Measurements from ENCODE around the gene STARD3NL.
"Not testable (repeated sequence)": the region's sequence is repeated elsewhere in the genome, so short reads cannot be mapped to it uniquely, and the experiment has no call there.

The STARD3NL gene

DNA sequence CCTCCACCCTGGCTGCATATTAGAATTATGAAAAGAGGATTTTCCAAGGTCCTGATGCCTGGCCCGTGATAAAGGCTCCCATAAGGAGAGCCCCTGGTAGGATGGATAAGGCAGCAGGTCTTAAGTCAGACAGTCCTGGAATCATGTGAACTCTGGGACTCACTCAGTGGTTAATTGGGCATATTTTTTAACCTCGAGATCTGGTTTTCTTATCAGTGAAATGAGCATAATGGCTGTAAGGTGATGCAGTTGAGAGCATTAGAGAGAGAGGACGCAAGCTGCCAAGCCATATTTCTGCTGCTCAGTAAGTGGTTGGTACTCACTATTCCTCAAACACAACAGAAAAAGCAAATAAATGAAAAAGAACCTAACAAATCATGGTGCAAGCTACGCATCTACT is 57.6 kb downstream of the STARD3NL start:
- no peak for TF ChIP-seq ZFX (IDR thresholded peaks at IDR 0.05; ENCODE audit: borderline replicate concordance)
- TF ChIP-seq, protein P1, sequence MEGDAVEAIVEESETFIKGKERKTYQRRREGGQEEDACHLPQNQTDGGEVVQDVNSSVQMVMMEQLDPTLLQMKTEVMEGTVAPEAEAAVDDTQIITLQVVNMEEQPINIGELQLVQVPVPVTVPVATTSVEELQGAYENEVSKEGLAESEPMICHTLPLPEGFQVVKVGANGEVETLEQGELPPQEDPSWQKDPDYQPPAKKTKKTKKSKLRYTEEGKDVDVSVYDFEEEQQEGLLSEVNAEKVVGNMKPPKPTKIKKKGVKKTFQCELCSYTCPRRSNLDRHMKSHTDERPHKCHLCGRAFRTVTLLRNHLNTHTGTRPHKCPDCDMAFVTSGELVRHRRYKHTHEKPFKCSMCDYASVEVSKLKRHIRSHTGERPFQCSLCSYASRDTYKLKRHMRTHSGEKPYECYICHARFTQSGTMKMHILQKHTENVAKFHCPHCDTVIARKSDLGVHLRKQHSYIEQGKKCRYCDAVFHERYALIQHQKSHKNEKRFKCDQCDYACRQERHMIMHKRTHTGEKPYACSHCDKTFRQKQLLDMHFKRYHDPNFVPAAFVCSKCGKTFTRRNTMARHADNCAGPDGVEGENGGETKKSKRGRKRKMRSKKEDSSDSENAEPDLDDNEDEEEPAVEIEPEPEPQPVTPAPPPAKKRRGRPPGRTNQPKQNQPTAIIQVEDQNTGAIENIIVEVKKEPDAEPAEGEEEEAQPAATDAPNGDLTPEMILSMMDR (IDR thresholded peaks at IDR 0.05): no peak

DNA sequence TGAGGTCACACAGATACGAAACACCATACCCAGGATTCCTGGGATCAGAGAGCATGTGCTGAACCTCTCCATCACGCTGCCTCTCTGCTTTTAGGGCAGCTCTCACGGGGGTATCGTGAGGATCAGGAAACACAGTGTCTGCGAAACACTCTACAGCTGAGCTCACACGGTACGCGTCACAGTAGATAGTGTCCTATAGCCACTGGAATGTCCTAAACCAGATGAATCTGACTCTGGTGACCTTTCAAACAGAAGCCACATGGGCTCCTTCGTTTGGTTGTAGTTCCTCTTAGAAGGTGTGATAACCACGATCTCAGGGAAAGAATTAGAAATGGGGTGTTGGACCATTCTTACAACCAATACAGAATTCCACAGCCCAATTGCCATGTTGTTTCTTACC is 61.1 kb downstream of the STARD3NL start:
- not testable (repeated sequence) for H3K27ac ChIP-seq

More for the DNA sequence above, 57.6 kb downstream of the STARD3NL start:
- H3K27ac ChIP-seq: peak overlapping the region; percentile 42

DNA sequence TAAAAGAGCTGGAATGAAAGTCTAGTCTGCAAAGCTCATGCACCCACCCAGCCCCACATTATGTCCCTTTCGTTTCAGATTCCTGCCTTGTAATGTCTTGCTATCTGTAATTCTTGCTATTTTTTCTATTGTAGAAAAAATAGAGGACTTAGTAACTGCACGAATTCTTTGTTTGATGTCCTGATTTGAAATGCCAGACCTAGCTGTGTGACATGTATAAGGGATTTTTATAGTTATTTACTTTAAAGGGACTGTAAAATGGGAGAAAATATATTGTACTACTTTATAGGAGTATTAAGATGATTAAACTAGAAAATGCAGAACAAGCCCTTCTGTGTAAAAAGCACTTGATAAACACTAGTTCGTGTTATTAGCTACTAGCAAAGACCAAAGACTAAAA is 63.0 kb downstream of the STARD3NL start:
- peak overlapping the region; percentile 90 for H3K27ac ChIP-seq
- TF ChIP-seq, protein P1 (IDR thresholded peaks at IDR 0.05): no peak
- TF ChIP-seq ZFX (IDR thresholded peaks at IDR 0.05; ENCODE audit: borderline replicate concordance): no peak

DNA sequence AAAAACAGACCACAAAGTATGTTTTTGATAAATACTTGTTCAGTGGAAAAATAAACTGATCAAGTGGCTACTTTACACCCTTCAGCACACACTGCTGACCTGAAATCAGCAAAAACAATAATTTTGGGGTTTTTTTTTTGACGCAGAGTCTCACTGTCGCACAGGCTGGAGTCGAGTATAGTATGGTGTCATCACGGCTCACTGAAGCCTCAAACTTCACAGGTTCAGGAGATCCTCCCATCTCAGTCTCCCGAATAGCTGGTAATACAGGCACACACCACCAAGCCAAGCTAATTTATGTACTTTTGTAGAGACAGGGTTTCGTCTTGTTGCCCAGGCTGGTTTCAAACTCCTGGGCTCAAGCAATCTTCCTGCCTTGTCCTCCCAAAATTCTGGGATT is 64.8 kb downstream of the STARD3NL start:
- TF ChIP-seq, protein P1 (IDR thresholded peaks at IDR 0.05): no peak
- no peak for TF ChIP-seq ZFX (IDR thresholded peaks at IDR 0.05; ENCODE audit: borderline replicate concordance)
- peak overlapping the region; percentile 90 for H3K27ac ChIP-seq

DNA sequence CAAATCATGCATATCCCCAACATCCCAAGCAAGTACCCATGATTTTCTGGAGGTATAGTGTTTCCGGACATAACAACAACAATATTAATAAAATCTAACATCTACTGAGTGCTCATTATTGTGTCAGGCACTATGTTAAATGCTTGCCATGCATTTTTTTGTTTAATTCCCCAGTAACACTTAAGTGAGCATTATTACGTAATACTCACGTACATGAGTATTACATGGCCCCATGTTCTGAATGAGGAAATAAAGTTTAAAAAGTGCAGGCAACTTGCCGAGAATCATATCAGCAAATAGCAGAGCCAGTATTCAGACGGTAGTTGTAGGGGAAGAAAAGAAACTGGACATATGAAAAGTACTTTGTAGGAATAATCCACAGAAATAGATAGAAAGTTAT is 65.3 kb downstream of the STARD3NL start:
- peak overlapping the region; percentile 90 for H3K27ac ChIP-seq

DNA sequence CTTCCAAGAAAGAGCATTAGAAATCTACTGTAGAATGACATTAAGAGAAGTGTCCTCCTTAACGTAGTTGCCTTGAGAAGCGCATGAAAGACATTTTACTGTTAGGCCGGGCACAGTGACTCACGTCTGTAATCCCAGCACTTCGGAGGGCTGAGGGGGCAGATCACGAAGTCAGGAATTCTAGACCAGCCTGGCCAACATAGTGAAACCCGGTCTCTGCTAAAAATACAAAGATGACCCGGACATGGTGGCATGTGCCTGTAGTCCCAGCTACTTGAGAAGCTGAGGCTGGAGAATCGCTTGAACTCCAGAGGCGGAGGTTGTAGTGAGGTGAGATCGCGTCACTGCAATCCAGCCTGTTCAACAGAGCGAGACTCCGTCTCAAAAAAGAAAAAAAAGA is 66.5 kb downstream of the STARD3NL start:
- H3K27ac ChIP-seq: peak overlapping the region; percentile 16
- no peak for TF ChIP-seq ZFX (IDR thresholded peaks at IDR 0.05; ENCODE audit: borderline replicate concordance)
- TF ChIP-seq, protein P1 (IDR thresholded peaks at IDR 0.05): no peak

DNA sequence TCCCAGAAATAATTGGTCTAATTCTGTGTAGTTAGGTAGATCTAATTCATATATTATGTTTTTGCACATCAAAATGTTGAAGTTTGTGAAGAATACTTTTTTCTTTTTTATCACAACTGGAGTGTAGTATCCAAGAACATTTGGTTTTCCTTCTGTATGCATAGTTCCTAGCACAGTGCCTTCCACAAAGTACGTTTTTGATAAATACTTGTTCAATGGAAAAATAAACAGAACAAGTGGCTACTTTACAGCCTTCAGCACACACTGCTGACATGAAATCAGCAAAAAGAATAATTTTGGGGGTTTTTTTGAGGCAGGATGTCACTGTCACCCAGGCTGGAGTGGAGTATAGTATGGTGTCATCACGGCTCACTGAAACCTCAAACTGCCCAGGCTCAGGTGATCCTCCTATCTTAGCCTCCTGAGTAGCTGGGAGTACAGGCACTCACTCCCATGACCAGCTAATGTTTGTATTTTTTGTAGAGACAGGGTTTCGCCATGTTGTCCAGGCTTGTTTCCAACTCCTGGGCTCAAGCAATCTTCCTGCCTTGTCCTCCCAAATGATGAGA is 67.4 kb downstream of the STARD3NL start:
- peak overlapping the region; percentile 16; the same call in 1 of the 2 replicates for H3K27ac ChIP-seq
- TF ChIP-seq ZFX (IDR thresholded peaks at IDR 0.05; ENCODE audit: borderline replicate concordance): no peak

DNA sequence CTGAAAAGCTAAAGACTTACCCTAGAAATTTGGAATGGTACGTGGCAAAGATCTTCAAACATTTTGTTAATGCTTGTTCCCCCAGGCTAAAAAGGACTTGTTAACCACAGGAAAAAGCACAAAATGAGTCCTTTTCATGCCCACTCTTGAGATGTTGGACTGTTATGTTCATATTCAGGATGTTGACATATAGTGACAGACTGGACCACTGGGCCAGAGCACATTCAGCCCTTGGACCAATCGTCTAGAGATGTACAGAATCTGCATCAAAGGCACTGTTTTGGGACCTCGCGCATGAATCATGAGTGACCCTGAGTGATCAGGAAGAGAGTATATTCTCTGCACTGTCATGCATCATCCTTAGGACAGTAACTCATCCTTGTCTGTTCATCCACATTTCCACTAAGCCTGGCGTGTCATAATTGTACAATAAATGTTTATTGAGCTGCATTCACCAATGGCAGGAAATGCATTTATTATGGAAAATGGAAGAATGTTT is 70.1 kb downstream of the STARD3NL start:
- TF ChIP-seq, protein P1 (IDR thresholded peaks at IDR 0.05): no peak
- no peak for TF ChIP-seq ZFX (IDR thresholded peaks at IDR 0.05; ENCODE audit: borderline replicate concordance)
- no peak overlapping the region for H3K27ac ChIP-seq

DNA sequence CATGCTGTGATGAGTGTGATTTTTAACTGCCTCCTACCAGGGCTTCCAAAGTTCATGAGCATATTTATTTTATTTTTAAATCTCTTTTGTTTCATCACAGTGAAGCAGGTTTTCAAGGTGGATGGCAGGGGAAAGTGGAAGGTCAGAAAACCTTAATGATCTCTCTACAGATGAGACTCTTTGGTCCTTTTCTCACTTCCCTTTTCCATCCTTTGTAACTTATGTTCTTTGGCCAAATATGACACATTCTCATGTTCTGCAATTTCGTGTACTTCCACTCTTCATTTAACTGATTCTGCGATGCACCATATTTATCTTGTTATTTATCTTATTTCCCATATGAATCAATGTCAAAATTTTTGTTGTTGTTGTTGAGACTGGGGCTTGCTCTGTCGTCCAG is 71.8 kb downstream of the STARD3NL start:
- peak overlapping the region; percentile 41 for H3K27ac ChIP-seq

DNA sequence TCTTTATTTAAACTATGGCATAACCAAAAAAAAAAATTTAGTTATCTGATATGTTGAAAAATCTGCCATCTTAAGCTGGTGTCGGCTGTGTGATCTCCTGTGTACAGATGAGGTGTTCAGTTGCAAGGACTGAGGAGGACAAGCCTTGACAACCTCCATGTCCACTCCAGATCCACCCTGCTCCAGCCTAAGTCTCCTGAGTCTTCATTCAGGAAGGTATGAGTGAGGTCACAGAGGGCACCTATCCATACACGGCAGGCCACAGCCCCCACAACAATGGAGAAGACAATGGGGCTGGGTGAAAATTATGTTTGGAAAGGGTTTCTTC is 79.3 kb downstream of the STARD3NL start:
- peak overlapping the region; percentile 71 for H3K27ac ChIP-seq
- TF ChIP-seq, protein P1 (IDR thresholded peaks at IDR 0.05): no peak

DNA sequence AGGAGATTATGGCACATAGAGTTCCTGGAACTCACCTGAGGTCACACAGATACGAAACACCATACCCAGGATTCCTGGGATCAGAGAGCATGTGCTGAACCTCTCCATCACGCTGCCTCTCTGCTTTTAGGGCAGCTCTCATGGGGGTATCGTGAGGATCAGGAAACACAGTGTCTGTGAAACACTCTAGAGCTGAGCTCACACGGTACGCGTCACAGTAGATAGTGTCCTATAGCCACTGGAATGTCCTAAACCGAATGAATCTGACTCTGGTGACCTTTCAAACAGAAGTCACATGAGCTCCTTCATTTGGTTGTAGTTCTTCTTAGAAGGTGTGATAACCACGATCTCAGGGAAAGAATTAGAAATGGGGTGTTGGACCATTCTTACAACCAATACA is 81.1 kb downstream of the STARD3NL start:
- H3K27ac ChIP-seq: peak overlapping the region; percentile 71

DNA sequence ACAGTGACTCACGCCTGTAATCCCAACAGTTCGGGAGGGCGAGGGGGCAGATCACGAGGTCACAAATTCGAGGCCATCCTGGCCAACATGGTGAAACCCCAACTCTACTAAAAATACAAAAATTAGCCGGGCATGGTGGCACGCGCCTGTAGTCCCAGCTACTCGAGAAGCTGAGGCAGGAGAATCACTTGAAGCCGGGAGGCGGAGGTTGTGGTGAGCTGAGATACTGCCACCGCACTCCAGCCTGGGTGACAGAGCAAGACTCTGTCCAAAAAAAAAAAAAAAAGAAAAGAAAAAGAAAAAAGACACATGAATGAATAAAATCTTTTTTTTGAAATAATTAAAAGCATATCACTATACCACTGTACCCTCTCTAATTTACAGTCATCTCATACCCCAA is 83.6 kb downstream of the STARD3NL start:
- peak overlapping the region; percentile 87 for H3K27ac ChIP-seq

DNA sequence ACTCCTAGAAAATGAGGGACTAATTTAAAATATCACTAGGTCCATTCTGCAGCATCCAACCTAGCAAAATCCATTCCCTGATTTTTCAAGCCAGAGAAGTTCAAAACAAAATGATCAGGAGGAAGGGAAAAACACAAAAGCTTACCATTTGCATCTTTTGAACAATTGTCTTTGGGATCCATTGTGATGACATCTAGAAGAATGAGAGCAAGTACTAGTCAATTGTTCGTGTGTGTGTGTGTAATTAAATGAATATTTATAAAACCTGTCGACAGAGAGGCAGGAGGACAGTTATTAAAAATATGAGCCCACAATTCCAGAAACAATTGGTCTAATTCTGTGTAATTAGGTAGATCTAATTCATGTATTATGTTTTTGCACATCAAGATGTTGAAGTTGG is 84.0 kb downstream of the STARD3NL start:
- H3K27ac ChIP-seq: peak overlapping the region; percentile 87

Data from 22Rv1 (cell line).